ENCODE data around the gene CXCL9. TPM values are rescaled to one million over a fixed set of nuclear protein-coding genes. Genes with fewer than 3 reads are reported as not detected.
"Not testable (repeated sequence)": the region's sequence is repeated elsewhere in the genome, so short reads cannot be mapped to it uniquely, and the experiment has no call there.

The CXCL9 gene
- total RNA-seq, result 1 to 10 TPM in 1 of 2 donors, under 1 TPM in 1; 0.94 to 2.7 TPM

DNA sequence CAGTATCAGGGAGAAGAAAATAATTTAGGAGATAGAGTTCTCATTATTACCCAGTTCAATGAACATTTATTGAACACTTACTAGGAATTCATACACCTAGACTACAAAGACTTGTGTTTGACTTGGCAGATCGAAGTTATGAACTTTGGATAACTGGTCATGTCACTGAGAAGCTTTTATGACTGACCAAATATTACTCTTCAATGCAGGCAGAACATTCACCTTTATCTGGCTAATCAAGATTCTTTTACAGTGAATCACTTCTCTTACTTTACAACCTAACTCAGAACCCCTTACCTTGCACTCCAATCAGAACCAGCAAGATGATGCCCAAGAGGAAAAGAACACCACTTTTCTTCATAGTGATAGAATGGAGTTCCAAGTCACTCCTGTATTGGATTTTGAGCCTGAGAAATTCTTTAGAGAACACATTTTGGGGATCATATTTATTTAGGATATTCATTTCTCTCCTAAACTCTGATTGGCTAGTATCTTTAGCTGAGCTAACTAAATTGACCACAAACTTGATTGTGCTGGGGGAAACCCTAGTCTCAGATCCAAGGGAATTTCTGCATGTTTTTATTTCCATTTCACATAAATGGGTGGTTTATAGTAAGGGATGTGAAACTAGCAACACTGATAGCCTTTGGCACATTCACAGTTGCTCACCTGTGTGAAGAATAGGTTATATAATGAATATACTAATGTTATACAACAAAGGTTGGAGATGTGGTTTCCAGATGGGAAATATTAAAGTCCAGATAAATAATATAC, at the start of gene CXCL9:
Gene CXCL9, minus strand, starts transcription at position 421 of the 774 bp plus-strand sequence. Its CDS starts 60 bp downstream, at position 361.
- no peak within 1 kb of the TSS for H3K27ac Mint-ChIP-seq
- H3K4me1 Mint-ChIP-seq (ENCODE audit: low read depth), result peaks cover 9% of the 10 kb centered on the region
- no peak for ATAC-seq (replicated peaks in 1 of 2)
- no peaks in the 10 kb centered on the region for H3K36me3 Mint-ChIP-seq (ENCODE audit: insufficient read depth in 2 of 2)
- H3K27me3 Mint-ChIP-seq (ENCODE audit: low read depth), result peaks cover 39% of the 10 kb centered on the region
- no peak within 1 kb of the TSS for H3K4me3 Mint-ChIP-seq
- no peak for DNase-seq
- H3K9me3 Mint-ChIP-seq, result no peaks in the 10 kb centered on the region

DNA sequence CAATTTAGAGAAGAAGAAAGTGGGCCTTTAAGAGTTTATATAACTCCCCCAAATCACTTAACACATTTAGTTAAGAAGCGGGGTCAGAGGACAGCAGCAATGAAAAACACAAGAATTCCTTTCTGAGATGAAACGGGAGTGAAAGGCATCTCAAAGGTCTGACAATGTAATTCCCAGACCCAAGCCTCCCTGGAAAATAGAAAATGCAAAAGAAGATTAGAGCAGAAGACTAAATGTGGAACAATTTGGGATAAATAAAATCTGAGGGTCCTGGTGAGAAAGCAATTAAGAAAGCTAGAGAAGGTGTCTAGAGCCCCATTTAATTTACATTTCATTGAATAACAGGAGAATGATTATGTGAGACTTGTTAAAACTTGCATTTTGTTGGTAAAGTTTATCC, 48.1 kb upstream of the CXCL9 start:
- Mint-ChIP-seq H3K36me3 (ENCODE audit: insufficient read depth in 2 of 2) (no peaks in the 10 kb centered on the region), H3K27me3 (ENCODE audit: low read depth) (peaks cover 39% of the 10 kb centered on the region), H3K27ac (peak overlapping the region; percentile 88), H3K9me3 (no peaks in the 10 kb centered on the region), H3K4me1 (ENCODE audit: low read depth) (peaks cover 60% of the 10 kb centered on the region), H3K4me3 (peak overlapping the region; percentile 17 to 55)
- no peak for DNase-seq
- ATAC-seq (replicated peaks in 1 of 2), result no peak

DNA sequence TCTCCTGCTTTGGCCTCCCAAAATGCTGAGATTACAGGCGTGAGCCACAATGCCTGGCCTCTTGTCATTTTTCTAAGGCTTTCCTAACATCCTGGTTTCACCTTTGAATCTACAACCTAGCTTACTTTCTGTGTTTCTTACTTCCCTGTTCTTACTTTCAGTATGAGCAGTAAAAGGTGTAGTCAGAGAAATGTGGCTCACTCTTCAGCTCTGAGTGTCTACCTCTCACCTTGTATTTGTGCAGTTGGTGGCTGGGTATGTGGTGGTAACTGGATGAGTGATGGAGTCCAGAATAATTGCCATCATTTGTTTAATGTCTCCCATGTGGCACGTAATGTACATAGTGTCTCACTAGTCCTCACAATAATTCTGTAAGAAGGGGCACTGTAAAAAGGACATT, 47.7 kb upstream of the CXCL9 start:
- Mint-ChIP-seq H3K4me3 (peak overlapping the region; percentile 17 to 55), H3K36me3 (ENCODE audit: insufficient read depth in 2 of 2) (no peaks in the 10 kb centered on the region), H3K27ac (peak overlapping the region; percentile 88), H3K9me3 (no peaks in the 10 kb centered on the region), H3K27me3 (ENCODE audit: low read depth) (peaks cover 36% of the 10 kb centered on the region), H3K4me1 (ENCODE audit: low read depth) (peaks cover 56% of the 10 kb centered on the region)
- ATAC-seq (replicated peaks in 1 of 2), result peak; percentile 87 to 88
- peak; percentile 52 to 59 for DNase-seq

DNA sequence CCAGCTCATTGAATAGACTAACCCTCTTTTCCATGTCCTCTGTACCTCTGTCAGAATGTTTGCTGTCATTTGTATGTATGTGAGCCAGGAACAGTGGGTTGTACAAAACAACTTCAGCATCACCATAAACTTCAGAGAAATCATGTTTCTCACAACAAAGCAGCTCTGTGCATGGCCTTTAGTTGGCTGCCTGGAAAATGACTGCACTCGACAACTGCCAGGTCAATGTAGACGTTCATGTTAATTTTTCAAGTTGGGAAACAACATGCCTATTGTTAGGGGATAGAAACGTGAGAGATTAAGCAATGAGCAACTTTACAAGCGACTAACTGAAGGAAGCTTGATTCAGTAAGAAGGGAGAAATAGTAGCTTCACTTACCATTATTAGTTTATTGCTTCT, 46.4 kb upstream of the CXCL9 start:
- no peak overlapping the region for H3K27ac Mint-ChIP-seq
- ATAC-seq (replicated peaks in 1 of 2) (no peak), DNase-seq (no peak)
- no peak overlapping the region for H3K4me3 Mint-ChIP-seq
- H3K9me3 Mint-ChIP-seq, result no peaks in the 10 kb centered on the region
- H3K4me1 Mint-ChIP-seq (ENCODE audit: low read depth), result peaks cover 43% of the 10 kb centered on the region
- H3K27me3 Mint-ChIP-seq (ENCODE audit: low read depth), result peaks cover 36% of the 10 kb centered on the region
- no peaks in the 10 kb centered on the region for H3K36me3 Mint-ChIP-seq (ENCODE audit: insufficient read depth in 2 of 2)

DNA sequence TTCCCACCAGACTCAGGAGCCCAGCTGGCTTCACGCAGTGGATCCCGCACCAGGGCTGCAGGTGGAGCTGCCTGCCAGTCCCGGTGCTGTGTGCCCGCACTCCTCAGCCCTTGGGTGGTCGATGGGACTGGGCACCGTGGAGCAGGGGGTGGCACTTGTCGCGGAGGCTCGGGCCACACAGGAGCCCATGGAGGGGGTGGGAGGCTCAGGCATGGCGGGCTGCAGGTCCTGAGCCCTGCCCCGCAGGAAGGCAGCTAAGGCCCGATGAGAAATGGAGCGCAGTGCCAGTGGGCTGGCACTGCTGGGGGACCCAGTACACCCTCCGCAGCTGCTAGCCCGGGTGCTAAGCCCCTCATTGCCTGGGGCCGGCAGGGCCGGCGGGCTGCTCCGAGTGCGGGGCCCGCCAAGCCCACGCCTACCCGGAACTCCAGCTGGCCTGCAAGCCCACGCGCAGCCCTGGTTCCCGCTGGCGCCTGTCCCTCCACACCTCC, 43.3 kb upstream of the CXCL9 start:
- not testable (repeated sequence) for H3K9me3 Mint-ChIP-seq; H3K4me3 Mint-ChIP-seq; H3K27ac Mint-ChIP-seq; DNase-seq; ATAC-seq (replicated peaks in 1 of 2); H3K36me3 Mint-ChIP-seq (ENCODE audit: insufficient read depth in 2 of 2)
- H3K4me1 Mint-ChIP-seq (ENCODE audit: low read depth), result peaks cover 16% of the 10 kb centered on the region
- peaks cover 19% of the 10 kb centered on the region for H3K27me3 Mint-ChIP-seq (ENCODE audit: low read depth)

DNA sequence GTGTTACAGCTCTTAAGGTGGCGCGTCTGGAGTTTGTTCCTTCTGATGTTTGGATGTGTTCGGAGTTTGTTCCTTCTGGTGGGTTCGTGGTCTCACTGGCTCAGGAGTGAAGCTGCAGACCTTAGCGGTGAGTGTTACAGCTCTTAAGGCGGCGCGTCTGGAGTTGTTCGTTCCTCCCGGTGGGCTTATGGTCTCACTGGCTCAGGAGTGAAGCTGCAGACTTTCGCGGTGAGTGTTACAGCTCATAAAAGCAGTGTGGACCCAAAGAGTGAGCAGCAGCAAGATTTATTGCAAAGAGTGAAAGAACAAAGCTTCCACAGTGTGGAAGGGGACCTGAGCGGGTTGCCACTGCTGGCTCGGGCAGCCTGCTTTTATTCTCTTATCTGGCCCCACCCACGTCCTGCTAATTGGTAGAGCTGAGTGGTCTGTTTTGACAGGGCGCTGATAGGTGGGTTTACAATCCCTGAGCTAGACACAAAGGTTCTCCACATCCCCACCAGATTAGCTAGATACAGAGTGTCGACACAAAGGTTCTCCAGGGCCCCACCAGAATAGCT, 42.6 kb upstream of the CXCL9 start:
- peaks cover 13% of the 10 kb centered on the region for H3K27me3 Mint-ChIP-seq (ENCODE audit: low read depth)
- ATAC-seq (replicated peaks in 1 of 2); H3K4me1 Mint-ChIP-seq (ENCODE audit: low read depth); H3K9me3 Mint-ChIP-seq; DNase-seq; H3K27ac Mint-ChIP-seq; H3K36me3 Mint-ChIP-seq (ENCODE audit: insufficient read depth in 2 of 2); H3K4me3 Mint-ChIP-seq: not testable (repeated sequence)

DNA sequence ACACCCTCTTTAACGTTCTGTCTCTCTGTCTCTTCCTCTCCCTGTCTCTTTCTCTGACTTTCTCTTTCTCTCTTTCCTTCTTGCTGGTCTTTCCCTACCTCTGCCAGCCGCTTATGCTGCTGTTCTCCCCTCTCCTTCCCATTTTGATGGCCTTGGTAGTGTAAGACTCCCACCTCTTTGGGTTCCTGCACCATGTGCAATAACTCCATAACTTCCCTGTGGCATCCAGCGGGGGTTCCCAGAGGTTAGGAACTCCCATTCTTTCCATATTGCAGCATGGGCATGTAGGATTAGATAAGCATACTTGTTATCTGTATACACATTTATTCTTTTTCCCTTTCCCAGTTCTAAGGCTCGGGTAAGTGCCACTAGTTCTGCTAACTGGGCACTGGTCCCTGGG, 37.4 kb upstream of the CXCL9 start:
- not testable (repeated sequence) for H3K9me3 Mint-ChIP-seq; DNase-seq; H3K36me3 Mint-ChIP-seq (ENCODE audit: insufficient read depth in 2 of 2); H3K27me3 Mint-ChIP-seq (ENCODE audit: low read depth); ATAC-seq (replicated peaks in 1 of 2); H3K27ac Mint-ChIP-seq; H3K4me3 Mint-ChIP-seq
- peaks cover 13% of the 10 kb centered on the region for H3K4me1 Mint-ChIP-seq (ENCODE audit: low read depth)

DNA sequence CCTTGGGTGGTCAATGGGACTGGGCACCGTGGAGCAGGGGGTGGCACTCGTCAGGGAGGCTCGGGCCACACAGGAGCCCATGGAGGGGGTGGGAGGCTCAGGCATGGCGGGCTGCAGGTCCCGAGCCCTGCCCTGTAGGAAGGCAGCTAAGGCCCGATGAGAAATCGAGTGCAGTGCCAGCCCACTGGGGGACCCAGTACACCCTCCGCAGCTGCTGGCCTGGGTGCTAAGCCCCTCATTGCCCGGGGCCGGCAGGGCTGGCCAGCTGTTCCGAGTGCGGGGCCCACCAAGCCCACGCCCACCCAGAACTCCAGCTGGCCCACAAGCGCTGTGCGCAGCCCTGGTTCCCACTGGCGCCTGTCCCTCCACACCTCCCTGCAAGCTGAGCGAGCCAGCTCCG, 36.0 kb upstream of the CXCL9 start:
- DNase-seq; H3K36me3 Mint-ChIP-seq (ENCODE audit: insufficient read depth in 2 of 2); H3K27ac Mint-ChIP-seq; H3K9me3 Mint-ChIP-seq; H3K4me3 Mint-ChIP-seq; ATAC-seq (replicated peaks in 1 of 2); H3K27me3 Mint-ChIP-seq (ENCODE audit: low read depth): not testable (repeated sequence)
- H3K4me1 Mint-ChIP-seq (ENCODE audit: low read depth), result peaks cover 13% of the 10 kb centered on the region

DNA sequence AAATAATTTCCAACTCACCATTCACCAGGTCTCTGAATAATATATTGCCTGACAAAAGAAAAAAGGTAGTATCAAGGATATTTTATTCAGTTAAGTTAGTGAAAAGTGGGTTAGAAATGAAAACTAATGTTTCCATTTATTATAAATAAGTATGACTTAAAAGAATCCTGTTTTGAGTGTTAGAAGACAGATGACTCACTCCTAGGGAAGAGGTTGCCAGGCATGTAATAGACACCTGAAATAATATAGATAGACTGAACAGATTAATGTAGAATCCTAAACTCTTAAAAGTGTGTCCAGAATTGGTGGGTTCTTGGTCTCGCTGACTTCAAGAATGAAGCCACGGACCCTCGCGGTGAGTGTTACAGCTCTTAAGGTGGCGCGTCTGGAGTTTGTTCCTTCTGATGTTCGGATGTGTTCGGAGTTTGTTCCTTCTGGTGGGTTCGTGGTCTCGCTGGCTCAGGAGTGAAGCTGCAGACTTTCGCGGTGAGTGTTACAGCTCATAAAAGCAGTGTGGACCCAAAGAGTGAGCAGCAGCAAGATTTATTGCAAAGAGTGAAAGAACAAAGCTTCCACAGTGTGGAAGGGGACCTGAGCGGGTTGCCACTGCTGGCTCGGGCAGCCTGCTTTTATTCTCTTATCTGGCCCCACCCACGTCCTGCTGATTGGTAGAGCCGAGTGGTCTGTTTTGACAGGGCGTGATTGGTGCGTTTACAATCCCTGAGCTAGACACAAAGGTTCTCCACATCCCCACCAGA, 35.1 kb upstream of the CXCL9 start:
- H3K36me3 Mint-ChIP-seq (ENCODE audit: insufficient read depth in 2 of 2); H3K27me3 Mint-ChIP-seq (ENCODE audit: low read depth); DNase-seq; H3K9me3 Mint-ChIP-seq: not testable (repeated sequence)
- H3K4me3 Mint-ChIP-seq, result peak overlapping the region; percentile 34 to 72
- H3K4me1 Mint-ChIP-seq (ENCODE audit: low read depth), result peaks cover 13% of the 10 kb centered on the region
- peak; percentile 68 to 84 for ATAC-seq (replicated peaks in 1 of 2)
- H3K27ac Mint-ChIP-seq, result peak overlapping the region; percentile 36

DNA sequence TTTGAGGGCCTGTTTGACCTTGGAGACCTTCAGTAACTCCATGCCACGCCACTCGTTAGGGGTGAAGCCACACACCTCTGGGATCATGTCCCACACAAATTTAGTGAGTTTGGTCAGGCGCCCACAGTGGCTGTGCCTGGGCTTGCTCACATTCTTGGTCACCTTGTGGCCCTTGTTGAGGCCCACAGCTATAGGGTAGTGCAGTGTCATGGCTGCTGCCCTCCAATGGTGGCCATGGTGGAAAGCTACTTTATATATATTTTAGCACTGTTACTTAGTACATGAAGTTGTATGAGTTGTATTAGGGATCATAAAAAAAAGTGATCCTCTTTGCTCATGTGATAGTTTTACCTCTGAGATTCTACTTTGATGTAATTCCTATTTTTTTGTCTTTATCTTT, 29.5 kb upstream of the CXCL9 start:
- Mint-ChIP-seq H3K27ac (no peak overlapping the region), H3K9me3 (no peaks in the 10 kb centered on the region), H3K36me3 (ENCODE audit: insufficient read depth in 2 of 2) (no peaks in the 10 kb centered on the region), H3K4me3 (no peak overlapping the region), H3K27me3 (ENCODE audit: low read depth) (peaks cover 18% of the 10 kb centered on the region), H3K4me1 (ENCODE audit: low read depth) (peaks cover 6% of the 10 kb centered on the region)
- ATAC-seq (replicated peaks in 1 of 2) (no peak), DNase-seq (no peak)

DNA sequence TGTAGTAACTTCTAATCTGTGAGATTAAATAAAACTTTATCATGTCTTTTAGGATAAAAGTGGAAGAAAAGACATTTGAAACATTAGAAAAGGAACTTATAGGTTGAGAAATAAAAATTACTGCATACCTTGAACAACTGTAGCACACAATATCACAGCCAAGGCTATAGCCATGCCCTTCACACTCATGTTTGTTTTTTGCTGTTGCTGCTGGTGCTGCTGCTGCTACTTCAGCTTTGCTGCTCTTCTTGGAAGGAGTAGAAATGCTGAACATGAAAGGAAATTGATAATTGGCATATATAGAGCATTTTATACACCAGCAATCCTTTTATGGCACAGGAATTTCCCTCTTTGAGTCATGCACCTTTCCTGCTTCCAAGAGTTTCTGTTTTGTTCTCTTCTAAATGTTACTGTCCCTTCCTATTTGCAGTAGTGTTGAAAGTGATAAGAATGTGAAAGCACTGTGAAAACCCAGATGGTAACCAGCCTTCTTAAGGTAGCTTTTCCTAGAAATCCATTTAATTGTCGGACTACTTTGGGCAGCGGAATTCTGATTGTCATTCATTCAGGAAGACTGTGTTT, 28.6 kb upstream of the CXCL9 start, which contains the start of gene CXCL11:
Gene CXCL11, minus strand, starts transcription at position 272 of the 582 bp plus-strand sequence. Its CDS starts 83 bp downstream, at position 189.
- Mint-ChIP-seq H3K4me3 (no peak within 1 kb of the TSS), H3K27me3 (ENCODE audit: low read depth) (peaks cover 18% of the 10 kb centered on the region), H3K9me3 (no peaks in the 10 kb centered on the region), H3K4me1 (ENCODE audit: low read depth) (peaks cover 5% of the 10 kb centered on the region), H3K27ac (no peak within 1 kb of the TSS), H3K36me3 (ENCODE audit: insufficient read depth in 2 of 2) (no peaks in the 10 kb centered on the region)
- ATAC-seq (replicated peaks in 1 of 2) (no peak), DNase-seq (no peak)

DNA sequence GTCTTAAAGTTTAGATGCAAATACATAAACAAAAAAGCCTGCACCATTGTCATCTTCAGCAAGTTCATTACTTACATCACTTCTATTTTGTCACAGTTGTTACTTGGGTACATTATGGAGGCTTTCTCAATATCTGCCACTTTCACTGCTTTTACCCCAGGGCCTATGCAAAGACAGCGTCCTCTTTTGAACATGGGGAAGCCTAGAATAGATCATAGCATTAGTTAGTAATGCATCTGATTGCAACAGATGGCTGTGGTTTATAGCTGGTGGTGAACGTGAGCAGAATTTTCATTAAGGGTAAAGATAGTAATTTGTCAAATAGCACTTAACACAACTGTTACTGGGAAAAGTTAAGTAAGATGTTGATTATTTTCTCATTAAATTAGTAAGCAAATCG, 27.8 kb upstream of the CXCL9 start:
- DNase-seq, result no peak
- Mint-ChIP-seq H3K27ac (no peak overlapping the region), H3K4me3 (no peak overlapping the region), H3K4me1 (ENCODE audit: low read depth) (peaks cover 5% of the 10 kb centered on the region), H3K27me3 (ENCODE audit: low read depth) (peaks cover 18% of the 10 kb centered on the region), H3K36me3 (ENCODE audit: insufficient read depth in 2 of 2) (no peaks in the 10 kb centered on the region), H3K9me3 (no peaks in the 10 kb centered on the region)
- ATAC-seq (replicated peaks in 1 of 2), result no peak

DNA sequence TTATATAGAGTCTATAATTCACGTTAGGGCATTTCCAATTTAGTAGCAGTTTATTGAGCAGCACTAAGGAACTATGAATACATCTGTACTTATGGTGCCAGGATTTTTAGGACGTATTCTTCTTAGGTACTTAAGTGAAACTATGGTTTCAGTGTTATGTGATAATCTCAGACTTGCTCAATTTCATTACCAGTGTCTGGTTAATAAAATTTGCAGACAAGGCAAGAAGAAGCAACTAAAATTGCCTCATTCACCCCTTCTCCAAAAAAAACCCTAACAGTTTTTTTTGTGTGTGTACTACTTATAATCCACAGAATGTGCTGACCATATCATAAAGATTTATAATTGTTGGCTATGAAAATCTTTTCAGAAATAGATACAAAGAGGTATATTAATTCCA, 22.0 kb upstream of the CXCL9 start:
- H3K4me3 Mint-ChIP-seq, result no peak overlapping the region
- H3K27ac Mint-ChIP-seq, result no peak overlapping the region
- no peak for ATAC-seq (replicated peaks in 1 of 2)
- H3K36me3 Mint-ChIP-seq (ENCODE audit: insufficient read depth in 2 of 2), result no peaks in the 10 kb centered on the region
- H3K27me3 Mint-ChIP-seq (ENCODE audit: low read depth), result peaks cover 18% of the 10 kb centered on the region
- peaks cover 23% of the 10 kb centered on the region for H3K4me1 Mint-ChIP-seq (ENCODE audit: low read depth)
- DNase-seq, result no peak
- no peaks in the 10 kb centered on the region for H3K9me3 Mint-ChIP-seq
